RPMI7951 (cell line): ENCODE data around the gene PLD4. TPM values are rescaled to one million over a fixed set of nuclear protein-coding genes. Genes with fewer than 3 reads are reported as not detected.
"Not testable (repeated sequence)": the region's sequence is repeated elsewhere in the genome, so short reads cannot be mapped to it uniquely, and the experiment has no call there.

ENCODE experiments used
- DNase-seq: peaks from one replicate; pipeline ENCODE4 v3.0.0-alpha.2; 2012; ENCODE audit warnings: low read depth
- total RNA-seq: library from RNA; depleted of rRNA; stranded (reverse); fragments of >200 nt; shearing (Covaris generic); gene quantifications from 2 replicates; pipeline ENCODE4 v1.2.3, GENCODE V29; 2014; rRNA removed

Gene PLD4
- not detected in 2 replicates for total RNA-seq

- DNase-seq: no peak
Measured at GRCh38 chr14:104924421-104925213, at the start of gene PLD4. Gene PLD4 (plus strand): TSS chr14:104924879. CDS start chr14:104927141, 2,262 bp downstream.

- no peak for DNase-seq
Measured at GRCh38 chr14:104875412-104875751, 49.3 kb upstream of the PLD4 start.

GRCh38 chr14:104875811-104876210, 48.9 kb upstream of the PLD4 start:
- DNase-seq: no peak

GRCh38 chr14:104876251-104876699, 48.4 kb upstream of the PLD4 start:
- no peak for DNase-seq

GRCh38 chr14:104877066-104877805, 47.4 kb upstream of the PLD4 start:
- no peak for DNase-seq

GRCh38 chr14:104877806-104878550, 46.7 kb upstream of the PLD4 start:
- DNase-seq: no peak

- DNase-seq: no peak
Measured at GRCh38 chr14:104878582-104878981, 46.1 kb upstream of the PLD4 start.

- DNase-seq: no peak
Measured at GRCh38 chr14:104879201-104879982, 45.3 kb upstream of the PLD4 start.

- no peak for DNase-seq
Measured at GRCh38 chr14:104879983-104880565, 44.6 kb upstream of the PLD4 start.

GRCh38 chr14:104880584-104881210, 44.0 kb upstream of the PLD4 start:
- no peak for DNase-seq

GRCh38 chr14:104881369-104881979, 43.2 kb upstream of the PLD4 start:
- no peak for DNase-seq

GRCh38 chr14:104882325-104882973, 42.2 kb upstream of the PLD4 start:
- DNase-seq: no peak

- no peak for DNase-seq
Measured at GRCh38 chr14:104882991-104883660, 41.6 kb upstream of the PLD4 start.

GRCh38 chr14:104883681-104884361, 40.9 kb upstream of the PLD4 start:
- no peak for DNase-seq

GRCh38 chr14:104884381-104884780, 40.3 kb upstream of the PLD4 start:
- DNase-seq: not testable (repeated sequence)

GRCh38 chr14:104885031-104885972, 39.4 kb upstream of the PLD4 start:
- DNase-seq: no peak

GRCh38 chr14:104885973-104886689, 38.5 kb upstream of the PLD4 start:
- DNase-seq: no peak
